T-helper 1 cell treated with Interleukin-12 subunit alpha and Interleukin-12 subunit beta and Interleukin-4 antibody, amounts not matched to agents 30 μg/mL and 1 μg/mL, for 36 hours (primary cell): ENCODE measurements around the gene FAM98A.

ENCODE experiments used
- H3K27ac Mint-ChIP-seq: one replicate; pipeline ENCODE4 v1.8.0; 2021; ENCODE audit warnings: mild to moderate bottlenecking, mixed read lengths
- H3K27me3 Mint-ChIP-seq: one replicate; pipeline ENCODE4 v1.8.0; 2021; ENCODE audit warnings: low read depth, mixed read lengths
- H3K36me3 Mint-ChIP-seq: one replicate; pipeline ENCODE4 v1.8.0; 2021; ENCODE audit warnings: low read depth, mixed read lengths
- H3K4me1 Mint-ChIP-seq: one replicate; pipeline ENCODE4 v1.8.0; 2021; ENCODE audit warnings: low read depth, mixed read lengths
- H3K4me3 Mint-ChIP-seq: one replicate; pipeline ENCODE4 v1.8.0; 2021; ENCODE audit warnings: mild to moderate bottlenecking, moderate library complexity, mixed read lengths
- H3K9me3 Mint-ChIP-seq: one replicate; pipeline ENCODE4 v1.8.0; 2021; ENCODE audit warnings: mixed read lengths

The FAM98A gene

GRCh38 chr2:33599175-33599942 lies at the start of gene FAM98A:
FAM98A (minus strand) TSS chr2:33599299; CDS start chr2:33599221, 78 bp downstream.
- H3K27me3 Mint-ChIP-seq: no peaks in the 10 kb centered on the region
- peak within 1 kb of the TSS; percentile 100 for H3K4me3 Mint-ChIP-seq

DNA sequence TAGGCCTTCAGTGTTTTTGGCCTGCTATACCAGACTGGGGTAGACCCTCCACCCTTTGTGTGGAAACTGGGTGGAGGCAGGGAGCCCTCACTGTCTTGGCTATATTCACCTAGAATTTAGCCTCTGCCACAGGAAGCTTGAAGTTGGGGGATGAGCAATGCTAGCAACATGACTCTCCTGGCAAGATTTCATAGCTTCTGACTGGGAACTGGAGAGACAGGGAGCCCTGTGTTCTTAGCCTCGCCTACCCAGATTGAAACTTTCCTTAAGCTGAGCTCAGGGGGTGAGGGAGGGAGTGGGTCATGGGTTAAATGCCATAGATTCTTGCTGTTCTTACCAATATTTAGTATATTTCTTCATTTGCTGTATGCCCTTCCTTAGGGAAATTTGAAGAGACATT lies 46.8 kb upstream of the FAM98A start:
- Mint-ChIP-seq H3K27me3 (no peaks in the 10 kb centered on the region), H3K9me3 (peaks cover 4% of the 10 kb centered on the region), H3K4me3 (no peak overlapping the region), H3K27ac (no peak overlapping the region), H3K4me1 (no peaks in the 10 kb centered on the region), H3K36me3 (no peaks in the 10 kb centered on the region)

More at GRCh38 chr2:33599175-33599942, at the start of gene FAM98A:
- Mint-ChIP-seq H3K9me3 (no peaks in the 10 kb centered on the region), H3K27ac (peak within 1 kb of the TSS; percentile 92), H3K4me1 (peaks cover 27% of the 10 kb centered on the region), H3K36me3 (peaks cover 7% of the 10 kb centered on the region)

GRCh38 chr2:33644215-33644614 lies 45.1 kb upstream of the FAM98A start:
- Mint-ChIP-seq H3K27ac (no peak overlapping the region), H3K9me3 (peaks cover 4% of the 10 kb centered on the region), H3K4me3 (no peak overlapping the region), H3K36me3 (no peaks in the 10 kb centered on the region), H3K4me1 (no peaks in the 10 kb centered on the region), H3K27me3 (no peaks in the 10 kb centered on the region)

GRCh38 chr2:33636001-33636400 lies 36.9 kb upstream of the FAM98A start:
- Mint-ChIP-seq H3K36me3 (no peaks in the 10 kb centered on the region), H3K4me3 (no peak overlapping the region), H3K27me3 (no peaks in the 10 kb centered on the region), H3K27ac (no peak overlapping the region), H3K9me3 (no peaks in the 10 kb centered on the region), H3K4me1 (no peaks in the 10 kb centered on the region)

DNA sequence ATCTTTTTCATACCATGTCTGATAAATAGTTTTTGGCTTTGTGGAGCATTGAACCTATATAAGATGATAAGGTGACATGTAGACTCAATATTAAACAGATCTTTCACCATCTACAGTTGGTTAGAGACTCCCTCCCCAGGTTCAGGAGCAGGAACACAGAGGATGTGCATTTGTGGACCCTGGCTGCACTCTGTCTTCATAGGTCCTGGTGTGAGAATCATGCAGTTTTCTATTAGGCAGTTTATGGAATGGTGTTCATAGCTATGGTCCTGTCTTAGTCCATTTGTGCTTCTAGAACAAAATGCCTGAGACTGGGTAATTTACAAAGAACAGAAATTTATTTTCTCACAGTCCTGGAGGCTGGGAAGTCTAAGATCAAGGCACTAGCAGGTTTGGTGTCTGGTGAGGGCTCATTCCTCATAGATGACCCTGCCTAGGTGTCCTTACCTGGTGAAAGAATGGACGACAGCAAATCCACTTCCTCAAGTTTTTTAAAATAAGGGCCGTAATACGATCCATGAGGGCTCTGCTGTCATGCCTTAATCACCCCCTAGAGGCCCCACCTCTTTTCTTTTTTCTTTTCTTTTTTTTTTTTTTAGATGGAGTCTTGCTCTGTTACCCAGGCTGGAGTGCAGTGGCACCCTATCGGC lies 35.3 kb upstream of the FAM98A start:
- no peaks in the 10 kb centered on the region for H3K9me3 Mint-ChIP-seq
- H3K36me3 Mint-ChIP-seq: no peaks in the 10 kb centered on the region
- H3K4me3 Mint-ChIP-seq: no peak overlapping the region
- no peaks in the 10 kb centered on the region for H3K27me3 Mint-ChIP-seq
- H3K27ac Mint-ChIP-seq: no peak overlapping the region
- no peaks in the 10 kb centered on the region for H3K4me1 Mint-ChIP-seq

- H3K4me3 Mint-ChIP-seq: no peak overlapping the region
- no peaks in the 10 kb centered on the region for H3K4me1 Mint-ChIP-seq
- H3K27ac Mint-ChIP-seq: no peak overlapping the region
- no peaks in the 10 kb centered on the region for H3K36me3 Mint-ChIP-seq
- H3K9me3 Mint-ChIP-seq: no peaks in the 10 kb centered on the region
- no peaks in the 10 kb centered on the region for H3K27me3 Mint-ChIP-seq
Observed at GRCh38 chr2:33633315-33633714, 34.2 kb upstream of the FAM98A start.

DNA sequence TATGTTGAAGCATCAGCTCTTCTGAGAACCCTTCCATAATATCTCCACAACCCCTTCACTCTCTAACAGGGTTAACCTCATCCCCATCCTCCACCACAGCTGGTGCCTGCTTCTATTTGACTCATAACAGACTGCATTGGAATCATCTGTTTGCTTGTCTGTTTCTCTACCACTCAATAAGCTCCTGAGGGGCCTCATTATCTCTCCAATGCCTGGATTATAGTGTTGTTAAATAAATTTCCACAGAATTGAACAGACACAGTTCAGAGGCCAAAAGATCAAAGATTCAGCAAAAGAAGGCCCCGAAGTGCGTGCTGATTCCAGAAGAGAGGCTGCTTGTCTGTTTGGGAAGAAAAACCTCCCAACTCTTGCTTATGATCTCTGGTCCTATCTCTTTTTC lies 33.7 kb upstream of the FAM98A start:
- no peaks in the 10 kb centered on the region for H3K36me3 Mint-ChIP-seq
- no peaks in the 10 kb centered on the region for H3K4me1 Mint-ChIP-seq
- no peaks in the 10 kb centered on the region for H3K9me3 Mint-ChIP-seq
- H3K4me3 Mint-ChIP-seq: no peak overlapping the region
- no peak overlapping the region for H3K27ac Mint-ChIP-seq
- no peaks in the 10 kb centered on the region for H3K27me3 Mint-ChIP-seq

- Mint-ChIP-seq H3K4me1 (no peaks in the 10 kb centered on the region), H3K4me3 (no peak overlapping the region), H3K9me3 (no peaks in the 10 kb centered on the region), H3K27me3 (no peaks in the 10 kb centered on the region), H3K36me3 (no peaks in the 10 kb centered on the region), H3K27ac (no peak overlapping the region)
Observed at GRCh38 chr2:33628031-33628827, 29.1 kb upstream of the FAM98A start.

DNA sequence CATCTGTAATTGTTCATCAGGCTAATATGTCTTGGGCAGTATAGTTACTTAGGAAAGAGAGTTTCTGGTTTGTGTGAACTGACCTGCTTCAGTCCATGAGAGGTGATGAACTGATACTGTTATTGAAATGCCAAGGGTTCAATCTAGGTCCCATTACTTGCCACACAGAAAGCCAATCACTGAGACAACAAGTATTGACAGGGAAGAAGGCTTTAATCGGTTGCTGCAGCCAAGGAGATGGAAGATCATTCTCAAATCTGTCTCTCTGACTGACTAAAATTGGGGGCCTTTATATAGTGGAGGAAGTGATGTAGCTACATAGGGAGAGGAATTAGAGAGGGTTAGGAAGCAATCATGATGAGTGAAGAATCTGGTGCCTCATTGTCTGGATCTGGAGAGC lies 19.9 kb upstream of the FAM98A start:
- no peaks in the 10 kb centered on the region for H3K27me3 Mint-ChIP-seq
- H3K9me3 Mint-ChIP-seq: peaks cover 22% of the 10 kb centered on the region
- H3K4me1 Mint-ChIP-seq: no peaks in the 10 kb centered on the region
- no peak overlapping the region for H3K27ac Mint-ChIP-seq
- peaks cover 2% of the 10 kb centered on the region for H3K36me3 Mint-ChIP-seq
- H3K4me3 Mint-ChIP-seq: no peak overlapping the region

DNA sequence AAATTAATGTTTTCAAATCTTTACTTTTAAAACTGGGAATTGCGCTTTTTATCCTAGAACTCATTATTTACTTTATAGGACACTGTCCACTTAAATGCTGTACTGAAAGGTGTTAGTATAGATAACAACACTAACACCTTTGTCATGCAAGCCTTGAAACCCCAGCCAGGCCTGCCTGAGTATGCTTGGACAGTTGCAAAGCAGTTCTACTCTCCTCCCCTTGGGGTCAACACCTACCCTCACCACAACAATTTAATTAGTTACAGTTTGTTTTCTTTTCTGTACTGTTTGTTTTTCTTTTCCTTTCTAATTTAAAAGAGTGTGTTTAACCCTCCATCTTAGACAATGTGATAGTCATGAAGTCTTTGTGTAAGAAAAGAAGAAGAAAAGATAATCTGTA lies 18.9 kb upstream of the FAM98A start:
- Mint-ChIP-seq H3K9me3 (peaks cover 22% of the 10 kb centered on the region), H3K27ac (no peak overlapping the region), H3K4me1 (no peaks in the 10 kb centered on the region), H3K36me3 (peaks cover 2% of the 10 kb centered on the region), H3K27me3 (no peaks in the 10 kb centered on the region), H3K4me3 (no peak overlapping the region)

- H3K27me3 Mint-ChIP-seq: no peaks in the 10 kb centered on the region
- peaks cover 22% of the 10 kb centered on the region for H3K9me3 Mint-ChIP-seq
- no peak overlapping the region for H3K4me3 Mint-ChIP-seq
- H3K36me3 Mint-ChIP-seq: peaks cover 2% of the 10 kb centered on the region
- no peak overlapping the region for H3K27ac Mint-ChIP-seq
- no peaks in the 10 kb centered on the region for H3K4me1 Mint-ChIP-seq
Observed at GRCh38 chr2:33617401-33617800, 18.3 kb upstream of the FAM98A start.

DNA sequence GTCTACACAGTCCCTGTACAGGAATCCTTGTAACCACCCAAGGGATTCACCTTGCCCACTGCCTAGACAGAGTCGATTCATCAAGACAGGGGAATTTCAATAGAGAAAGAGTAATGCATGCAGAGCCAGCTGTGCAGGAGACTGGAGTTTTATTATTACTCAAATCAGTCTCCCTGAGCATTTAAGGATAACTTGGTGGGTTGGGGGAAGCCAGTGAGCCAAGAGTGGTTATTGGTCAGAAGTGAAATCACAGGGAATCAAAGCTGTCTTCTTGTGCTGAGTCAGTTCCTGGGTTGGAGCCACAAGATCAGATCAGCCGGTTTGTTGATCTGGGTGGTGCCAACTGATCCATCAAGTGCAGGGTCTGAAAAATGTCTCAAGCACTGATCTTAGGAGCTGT lies 17.8 kb upstream of the FAM98A start:
- peaks cover 2% of the 10 kb centered on the region for H3K36me3 Mint-ChIP-seq
- no peaks in the 10 kb centered on the region for H3K4me1 Mint-ChIP-seq
- no peak overlapping the region for H3K27ac Mint-ChIP-seq

GRCh38 chr2:33614190-33614589 lies 15.1 kb upstream of the FAM98A start:
- Mint-ChIP-seq H3K4me3 (no peak overlapping the region), H3K9me3 (peaks cover 25% of the 10 kb centered on the region), H3K27ac (no peak overlapping the region), H3K27me3 (no peaks in the 10 kb centered on the region), H3K36me3 (peaks cover 2% of the 10 kb centered on the region), H3K4me1 (no peaks in the 10 kb centered on the region)

More for the DNA sequence above, 17.8 kb upstream of the FAM98A start:
- no peak overlapping the region for H3K4me3 Mint-ChIP-seq
- peaks cover 22% of the 10 kb centered on the region for H3K9me3 Mint-ChIP-seq
- H3K27me3 Mint-ChIP-seq: no peaks in the 10 kb centered on the region

DNA sequence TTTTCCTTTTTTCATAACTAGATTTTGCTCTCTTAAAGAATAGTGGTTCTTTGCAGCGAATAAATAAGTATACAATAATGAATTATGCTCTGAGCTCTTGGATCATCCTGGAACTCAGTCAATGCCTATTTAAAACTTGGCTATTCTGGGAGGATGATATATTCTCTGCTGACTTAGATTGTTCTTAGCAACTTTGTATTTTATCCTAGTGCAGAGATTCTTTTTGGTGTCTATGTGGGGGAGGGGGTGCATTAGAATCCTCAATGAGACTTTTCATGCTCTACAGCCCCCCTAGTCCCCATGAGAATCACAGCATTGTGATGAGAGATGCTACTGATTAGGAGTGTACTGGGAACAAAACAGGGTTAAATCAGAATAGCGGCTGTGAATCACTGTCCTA lies 8.8 kb upstream of the FAM98A start:
- Mint-ChIP-seq H3K9me3 (peaks cover 5% of the 10 kb centered on the region), H3K4me3 (no peak overlapping the region), H3K27ac (no peak overlapping the region), H3K27me3 (no peaks in the 10 kb centered on the region), H3K4me1 (no peaks in the 10 kb centered on the region), H3K36me3 (no peaks in the 10 kb centered on the region)
